Ovary (tissue), 3 donors: ENCODE data around the gene LEAP2.

Experiments
- CTCF ChIP-seq, 3 donors: fragments of 450-650 bp in 2 of 3; fragments of 200-600 bp in 1 of 3; IDR thresholded peaks; one replicate each; pipeline versions ENCODE4 v1.5.1 to v1.8.0; 2016 to 2022; ENCODE audit warnings: antibody characterized with exemption in 3 of 3, mild to moderate bottlenecking in 1 of 3
- EP300 ChIP-seq: sonication (generic); formaldehyde crosslinking; IDR thresholded peaks from one replicate; pipeline ENCODE4 v1.6.1; 2017; ENCODE audit warnings: antibody characterized with exemption
- POLR2A ChIP-seq: fragments of 450-650 bp; IDR thresholded peaks from one replicate; pipeline ENCODE4 v1.6.1; 2017; ENCODE audit warnings: antibody characterized with exemption, mild to moderate bottlenecking, moderate library complexity
- donor health status: DM: no; HTN: no; CAD: no.

DNA sequence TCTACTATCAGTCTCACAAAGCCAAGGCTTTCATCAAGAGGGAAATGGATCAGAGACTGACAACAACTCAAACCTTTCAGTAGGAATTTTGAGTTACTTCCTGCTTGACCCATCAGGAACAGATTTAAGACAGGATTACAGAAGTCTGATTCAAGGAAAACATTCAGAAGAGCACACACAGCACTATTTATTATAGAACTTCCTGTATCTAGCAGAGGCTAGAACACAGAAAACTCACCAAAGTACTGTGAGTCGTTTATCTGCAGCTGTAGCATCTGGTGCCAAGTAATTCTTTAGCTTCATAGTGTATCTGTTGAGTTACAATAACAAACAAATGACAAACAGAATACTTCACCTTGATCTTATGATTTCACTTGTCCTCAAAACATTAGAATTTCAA lies 13.8 kb downstream of the LEAP2 start:
- TF ChIP-seq CTCF (IDR thresholded peaks at IDR 0.05), result no peak
- TF ChIP-seq POLR2A, result no peak
- no peak for TF ChIP-seq EP300
